ENCODE data around the gene GLP1R.

The GLP1R gene

GRCh38 chr6:39026175-39026574 is 22.4 kb upstream of the GLP1R start:
- TF ChIP-seq CTCF (conservative IDR thresholded peaks at IDR 0.05) = no peak
- no peak overlapping the region for H3K27ac ChIP-seq

- no peak overlapping the region for H3K27ac ChIP-seq
- peak; percentile 43 for TF ChIP-seq CTCF (conservative IDR thresholded peaks at IDR 0.05)
Observed at GRCh38 chr6:39029156-39030011, 19.2 kb upstream of the GLP1R start.

- TF ChIP-seq CTCF (conservative IDR thresholded peaks at IDR 0.05) = no peak
- no peak overlapping the region for H3K27ac ChIP-seq
Observed at GRCh38 chr6:39035681-39036080, 12.9 kb upstream of the GLP1R start.

- no peak overlapping the region for H3K27ac ChIP-seq
- TF ChIP-seq CTCF (conservative IDR thresholded peaks at IDR 0.05) = no peak
Observed at GRCh38 chr6:39037082-39037508, 11.5 kb upstream of the GLP1R start.

GRCh38 chr6:39037707-39038106 is 10.9 kb upstream of the GLP1R start:
- no peak overlapping the region for H3K27ac ChIP-seq
- TF ChIP-seq CTCF (conservative IDR thresholded peaks at IDR 0.05) = no peak

GRCh38 chr6:39040080-39040673 is 8.4 kb upstream of the GLP1R start:
- H3K27ac ChIP-seq = no peak overlapping the region
- TF ChIP-seq CTCF (conservative IDR thresholded peaks at IDR 0.05) = no peak

- no peak for TF ChIP-seq CTCF (conservative IDR thresholded peaks at IDR 0.05)
Observed at GRCh38 chr6:39041072-39041471, 7.5 kb upstream of the GLP1R start.

More at GRCh38 chr6:39041072-39041471, 7.5 kb upstream of the GLP1R start:
- no peak overlapping the region for H3K27ac ChIP-seq

All from VCaP (cell line).